Measurements from ENCODE around the gene YBEY. TPM values are rescaled to one million over a fixed set of nuclear protein-coding genes. Genes with fewer than 3 reads are reported as not detected.

The YBEY gene
- total RNA-seq, 1 donor from 2014 or later = 18.3 TPM

DNA sequence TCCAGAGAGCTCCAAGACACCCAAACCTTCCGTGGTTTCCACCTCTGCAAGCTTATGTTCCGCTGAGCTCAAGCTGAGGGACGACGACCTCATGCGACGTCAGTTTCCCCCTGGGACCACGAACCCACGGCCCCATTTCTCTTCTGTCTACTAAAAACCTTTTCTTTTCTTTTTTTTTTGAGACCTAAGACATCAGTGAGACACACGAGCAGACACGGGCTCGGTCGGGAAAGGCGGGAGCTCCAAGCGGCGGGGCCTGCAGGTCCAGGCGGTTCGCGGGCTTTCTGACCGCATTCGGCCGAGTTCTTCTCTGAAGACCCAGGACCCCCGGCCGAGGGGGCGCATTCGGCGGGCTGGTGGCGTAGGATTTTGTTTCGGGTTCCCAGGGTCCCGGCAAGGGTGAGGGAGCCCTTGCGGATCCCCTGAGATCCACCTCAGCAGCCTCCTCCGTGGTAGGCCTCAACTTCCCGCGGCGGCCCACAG, 37.1 kb downstream of the YBEY start:
- intact Hi-C loops (cut with micrococcal nuclease) = no loop called here
- DNase-seq (no peak), ATAC-seq (no peak)

DNA sequence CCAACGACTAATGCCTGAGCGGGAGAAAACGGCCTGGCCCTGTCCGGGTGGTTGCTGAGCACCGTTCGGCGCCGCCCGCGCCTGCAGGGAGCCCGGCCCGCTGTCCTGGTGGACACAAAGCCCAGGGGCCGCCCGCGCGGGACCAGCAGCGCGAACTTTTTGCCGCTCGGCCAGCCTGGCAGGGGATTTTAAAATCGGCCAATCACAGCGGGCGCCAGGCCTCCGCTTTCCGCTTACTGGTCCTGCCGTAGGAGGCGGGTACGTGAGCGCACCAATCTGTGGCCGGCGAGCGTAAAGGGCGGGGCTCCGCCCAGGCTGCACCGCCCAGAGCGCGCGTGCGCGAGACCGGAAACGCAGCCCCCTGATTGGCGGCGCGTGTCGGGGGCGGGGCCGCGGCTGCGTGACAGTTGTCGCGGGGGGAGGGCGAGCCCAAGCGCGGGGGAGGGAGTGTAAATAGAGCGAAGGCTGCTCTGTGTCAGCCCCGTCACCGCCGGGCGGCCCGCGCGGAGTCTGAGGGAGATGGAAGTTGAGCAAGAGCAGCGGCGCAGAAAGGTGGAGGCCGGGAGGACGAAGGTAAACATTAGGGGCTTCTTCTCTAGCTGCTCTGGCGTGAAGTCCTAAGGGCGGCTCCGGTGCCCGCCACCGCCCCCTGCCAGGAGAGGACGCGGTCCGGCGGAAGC, 37.7 kb downstream of the YBEY start, which contains the start of the genes C21orf58 and PCNT:
Gene C21orf58 (minus strand): TSS at position 161 of the 680 bp plus-strand sequence. CDS start 1,132 bp downstream, outside the sequence.
Gene PCNT (plus strand): TSS at position 447 of the 680 bp plus-strand sequence. CDS start 73 bp downstream, at position 520.
- peak; percentile 93 for ATAC-seq
- intact Hi-C loops (cut with micrococcal nuclease) = no loop called here
- DNase-seq = peak; percentile 100

- intact Hi-C loops (cut with micrococcal nuclease) = no loop called here
- ATAC-seq (peak; percentile 90), DNase-seq (peak; percentile 93)
Measured at GRCh38 chr21:46324390-46325072, 38.4 kb downstream of the YBEY start.

GRCh38 chr21:46325073-46325912, 39.2 kb downstream of the YBEY start:
- ATAC-seq = peak; percentile 46
- DNase-seq = peak; percentile 62
- intact Hi-C loops (cut with micrococcal nuclease) = no loop called here

GRCh38 chr21:46326110-46326703, 40.1 kb downstream of the YBEY start:
- ATAC-seq = no peak
- DNase-seq = no peak
- intact Hi-C loops (cut with micrococcal nuclease) = no loop called here

DNA sequence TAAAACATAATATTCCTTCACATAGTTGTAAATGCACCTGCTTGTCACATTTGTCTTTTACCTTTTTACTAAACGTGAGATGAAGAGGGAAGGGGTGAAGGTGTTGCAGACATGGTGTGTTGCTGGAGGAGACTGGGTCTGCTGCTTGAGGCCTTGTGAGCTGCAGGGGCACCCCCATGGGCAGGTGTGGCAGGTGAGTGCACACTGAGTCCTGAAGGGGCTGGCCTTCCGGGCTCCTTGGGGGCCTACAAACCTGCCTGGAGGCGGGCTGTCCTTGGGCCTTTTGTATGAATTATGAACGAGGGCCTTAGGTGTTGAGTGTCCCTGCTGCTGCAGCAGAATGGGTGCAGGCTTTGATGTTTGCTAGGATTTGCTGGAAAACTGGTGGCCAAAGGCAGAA, 41.6 kb downstream of the YBEY start:
- no peak for ATAC-seq

DNA sequence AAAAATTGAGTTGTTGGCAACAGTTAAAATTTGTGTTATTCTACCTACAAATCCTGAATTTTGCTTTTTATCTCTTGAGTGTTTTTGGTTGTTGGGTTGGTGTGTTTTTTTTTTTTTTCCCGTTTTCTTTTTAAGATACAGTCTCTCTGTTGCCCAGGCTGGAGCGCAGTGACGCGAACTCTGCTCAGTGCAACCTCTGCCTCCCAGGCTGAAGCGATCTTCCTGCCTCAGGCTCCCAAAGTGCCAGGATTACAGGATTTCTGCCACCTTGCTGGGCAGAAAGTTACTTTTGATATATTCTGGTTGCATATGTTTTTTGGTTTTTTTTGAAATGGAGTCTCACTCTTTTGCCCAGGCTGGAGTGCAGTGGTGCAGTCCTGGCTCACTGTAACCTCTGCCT, 42.0 kb downstream of the YBEY start:
- intact Hi-C loops (cut with micrococcal nuclease) = no loop called here
- DNase-seq = no peak
- ATAC-seq = no peak

More for the DNA sequence above, 41.6 kb downstream of the YBEY start:
- DNase-seq = no peak
- intact Hi-C loops (cut with micrococcal nuclease) = no loop called here

- DNase-seq (no peak), ATAC-seq (no peak)
- intact Hi-C loops (cut with micrococcal nuclease) = no loop called here
Measured at GRCh38 chr21:46329796-46330195, 43.7 kb downstream of the YBEY start.

DNA sequence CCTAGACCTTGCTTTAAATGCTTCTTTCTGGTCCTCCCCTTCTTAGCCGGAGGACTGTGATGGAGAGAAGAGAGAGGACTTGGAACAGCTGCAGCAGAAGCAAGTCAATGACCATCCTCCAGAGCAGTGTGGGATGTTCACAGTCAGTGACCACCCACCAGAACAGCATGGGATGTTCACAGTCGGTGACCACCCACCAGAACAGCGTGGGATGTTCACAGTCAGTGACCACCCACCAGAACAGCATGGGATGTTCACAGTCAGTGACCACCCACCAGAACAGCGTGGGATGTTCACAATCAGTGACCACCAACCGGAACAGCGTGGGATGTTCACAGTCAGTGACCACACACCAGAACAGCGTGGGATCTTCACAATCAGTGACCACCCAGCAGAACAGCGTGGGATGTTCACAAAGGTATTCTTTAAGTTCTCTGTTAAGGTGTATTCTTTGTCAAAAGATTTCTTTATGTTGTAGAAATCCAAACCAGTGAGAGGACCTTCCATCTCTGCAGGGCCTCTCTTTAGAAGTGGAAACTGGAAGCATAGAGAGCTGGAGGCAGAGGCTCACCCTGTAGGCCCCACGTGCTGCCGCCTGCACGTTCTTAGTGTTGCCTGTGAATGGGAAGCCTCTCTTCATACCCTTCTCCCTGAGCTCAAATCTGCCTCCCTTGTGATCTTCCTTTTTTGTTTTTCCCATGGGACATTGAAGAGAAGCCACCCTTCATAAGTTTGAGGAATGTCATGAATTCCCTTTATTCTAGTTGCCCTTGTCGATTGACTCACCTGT, 48.4 kb downstream of the YBEY start:
- intact Hi-C loops (cut with micrococcal nuclease) = no loop called here
- DNase-seq (no peak), ATAC-seq (no peak)

DNA sequence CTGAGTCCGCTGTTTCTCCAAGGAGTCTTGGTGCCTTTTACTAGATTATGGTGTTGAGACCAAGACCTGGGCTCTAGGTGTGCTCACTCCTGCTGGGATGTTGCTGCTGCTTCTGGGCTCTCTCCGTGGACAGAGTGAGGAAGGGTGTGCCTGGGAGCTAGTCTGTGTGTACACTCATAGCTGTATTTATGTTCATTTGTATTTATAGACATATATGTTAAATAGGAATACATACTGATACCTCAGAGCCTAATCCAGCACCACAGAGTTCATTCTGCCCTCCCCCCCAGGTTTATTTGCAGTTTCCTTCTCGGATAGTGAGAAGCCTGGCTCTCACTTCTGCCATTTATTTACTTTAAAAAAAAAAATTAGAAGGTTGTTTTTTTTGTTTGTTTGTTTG, 50.5 kb downstream of the YBEY start:
- ATAC-seq (no peak), DNase-seq (no peak)
- intact Hi-C loops (cut with micrococcal nuclease) = no loop called here

DNA sequence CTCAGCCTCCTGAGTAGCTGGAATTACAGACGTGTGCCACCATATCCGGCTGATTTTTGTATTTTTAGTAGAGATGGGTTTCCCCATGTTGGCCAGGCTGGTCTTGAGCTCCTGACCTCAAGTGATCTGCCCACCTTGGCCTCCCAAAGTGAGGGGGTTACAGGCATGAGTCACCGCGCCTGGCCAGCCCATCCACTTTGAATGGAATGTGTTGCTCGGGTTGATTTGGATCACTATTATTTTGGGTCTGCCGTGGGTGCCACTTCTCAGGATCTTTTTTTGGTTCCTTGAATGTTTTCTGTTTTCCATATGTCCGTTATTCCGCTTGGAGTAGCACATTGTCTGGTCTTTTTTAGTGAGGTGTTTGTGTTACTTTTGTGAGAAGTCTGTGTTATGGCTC, 54.9 kb downstream of the YBEY start:
- ATAC-seq = no peak
- DNase-seq = no peak
- intact Hi-C loops (cut with micrococcal nuclease) = no loop called here

DNA sequence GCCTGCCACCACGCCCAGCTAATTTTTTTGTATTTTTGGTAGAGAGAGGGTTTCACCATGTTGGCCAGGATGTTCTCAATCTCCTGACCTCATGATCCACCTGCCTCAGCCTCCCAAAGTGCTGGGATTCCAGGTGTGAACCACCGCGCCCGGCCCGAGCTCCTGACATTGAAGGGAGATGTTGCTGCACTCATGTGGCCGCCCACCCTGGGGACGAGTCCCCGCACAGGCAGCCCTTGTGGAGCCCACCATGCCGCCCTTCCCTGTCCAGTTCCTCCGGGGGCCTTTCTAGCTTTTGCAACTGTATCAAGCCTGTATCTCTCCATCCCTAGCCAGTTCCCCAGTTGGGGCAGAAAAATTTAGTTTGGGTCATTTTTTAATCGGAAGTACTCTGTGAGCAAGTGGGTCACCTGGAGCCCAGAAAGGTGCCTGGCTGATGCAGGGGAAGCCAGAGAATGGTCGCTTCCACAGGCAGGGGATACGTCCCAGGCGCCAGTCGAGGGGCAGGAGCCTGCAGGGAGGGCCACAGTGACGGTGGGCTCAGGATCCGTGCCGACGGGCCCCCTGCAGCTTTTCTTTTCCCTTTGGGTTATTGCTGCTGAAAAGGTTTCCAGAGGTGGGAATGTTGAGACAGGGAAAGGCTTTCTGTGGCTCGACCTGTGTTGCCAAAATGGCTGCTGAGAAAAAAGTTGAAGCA, 58.2 kb downstream of the YBEY start:
- ATAC-seq = no peak
- intact Hi-C loops (cut with micrococcal nuclease) = no loop called here
- no peak for DNase-seq

DNA sequence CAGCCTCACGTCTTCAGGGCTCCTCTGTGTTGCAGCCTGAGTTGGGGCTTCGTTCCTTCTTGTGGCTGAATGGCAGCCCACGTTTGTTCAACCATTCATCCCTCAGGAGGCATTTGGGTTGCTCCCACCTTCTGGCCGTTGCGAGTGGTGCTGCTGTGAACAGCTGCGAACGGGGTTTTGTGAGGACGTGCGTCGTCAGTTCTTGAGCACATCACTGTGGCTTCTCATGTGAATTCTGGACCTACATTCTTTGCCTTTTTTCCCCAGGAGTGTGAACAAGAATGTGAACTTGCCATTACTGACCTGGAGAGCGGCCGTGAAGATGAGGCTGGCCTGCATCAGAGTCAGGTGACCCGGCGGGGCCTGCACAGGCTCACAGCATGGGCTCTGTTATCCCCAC, 59.7 kb downstream of the YBEY start:
- ATAC-seq (no peak), DNase-seq (no peak)
- intact Hi-C loops (cut with micrococcal nuclease) = no loop called here

DNA sequence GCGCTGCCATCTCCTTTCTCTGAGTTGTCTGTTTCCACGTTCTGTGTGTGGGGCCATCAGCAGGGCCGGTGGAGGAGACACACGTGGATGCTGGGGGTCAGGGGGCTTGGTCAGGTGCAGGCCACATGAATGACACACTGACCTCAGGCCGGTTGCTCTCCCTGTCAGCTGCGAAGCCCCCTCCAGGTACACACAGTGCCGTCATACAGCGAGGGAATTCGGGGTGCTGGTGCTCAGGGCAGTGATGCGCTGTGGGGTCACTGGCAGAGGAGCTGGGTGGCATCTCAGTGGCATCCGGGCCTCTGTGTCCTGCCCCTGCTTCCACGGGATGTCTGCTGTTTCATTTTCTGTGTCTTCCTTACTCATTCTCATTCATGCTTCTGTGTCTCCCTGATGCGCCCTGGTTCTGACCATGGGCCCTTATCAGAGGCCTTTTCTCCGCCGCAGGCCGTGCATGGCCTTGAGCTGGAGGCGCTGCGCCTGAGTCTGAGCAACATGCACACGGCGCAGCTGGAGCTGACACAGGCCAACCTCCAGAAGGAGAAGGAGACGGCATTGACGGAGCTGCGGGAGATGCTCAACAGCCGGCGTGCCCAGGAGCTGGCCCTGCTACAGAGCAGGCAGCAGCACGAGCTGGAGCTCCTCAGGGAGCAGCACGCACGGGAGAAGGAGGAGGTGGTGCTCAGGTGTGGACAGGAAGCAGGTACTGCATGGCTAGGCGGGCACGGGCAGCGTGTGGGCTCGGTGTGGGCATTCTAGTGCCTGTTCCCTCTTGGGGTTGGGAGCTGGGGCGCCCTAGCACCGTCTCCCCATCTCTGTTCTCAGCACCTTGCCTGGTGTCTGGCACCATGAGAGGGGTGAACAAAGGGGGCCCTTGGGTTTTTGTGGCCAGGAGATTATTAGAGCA, 60.4 kb downstream of the YBEY start:
- intact Hi-C loops (cut with micrococcal nuclease) = no loop called here
- ATAC-seq = no peak
- DNase-seq = no peak

DNA sequence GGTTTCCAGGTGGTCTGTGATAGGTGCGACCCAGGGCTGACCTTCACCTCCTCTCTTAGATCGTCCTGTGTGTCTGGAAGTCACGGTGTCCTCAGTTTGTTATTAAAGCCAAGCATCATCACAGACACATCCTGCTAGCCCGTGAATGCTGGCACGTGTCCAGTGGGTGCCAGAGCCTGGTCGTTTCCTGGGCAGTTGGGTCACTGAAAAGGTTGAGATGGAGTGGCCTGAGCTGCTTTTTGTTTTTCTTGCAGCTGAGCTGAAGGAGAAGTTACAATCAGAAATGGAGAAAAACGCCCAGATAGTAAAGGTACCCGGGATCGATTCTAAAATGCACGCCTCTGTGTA, 61.0 kb downstream of the YBEY start:
- intact Hi-C loops (cut with micrococcal nuclease) = no loop called here
- DNase-seq = no peak
- ATAC-seq = peak; percentile 1

Measured in left ventricle myocardium superior (tissue), 1 donor.